Neural cell (in vitro differentiated cells): Measurements from ENCODE around the gene GNB2.

Source experiments
- CTCF ChIP-seq: fragments of 450-650 bp; IDR thresholded peaks from 2 replicates; pipeline ENCODE4 v1.5.1; 2014; ENCODE audit warnings: antibody characterized with exemption, mild to moderate bottlenecking, moderate library complexity; ENCODE audit not compliant: poor library complexity, severe bottlenecking
- EZH2 ChIP-seq: fragments of 200-600, 300-800 bp; shearing (Covaris generic), sonication (generic); IDR thresholded peaks from 2 replicates; pipeline ENCODE4 v1.6.1; 2014; ENCODE audit warnings: antibody characterized with exemption, low read length, borderline replicate concordance, mild to moderate bottlenecking; ENCODE audit not compliant: insufficient read depth, poor library complexity, severe bottlenecking
- SMC3 ChIP-seq: fragments of 450-650 bp; conservative IDR thresholded peaks from 2 replicates; pipeline ENCODE4 v1.6.1; 2014; ENCODE audit warnings: antibody characterized with exemption, mild to moderate bottlenecking, moderate library complexity; ENCODE audit not compliant: poor library complexity

- TF ChIP-seq CTCF: no peak
- no peak for TF ChIP-seq SMC3
- no peak for TF ChIP-seq EZH2
Measured at GRCh38 chr7:100674411-100675104, 1.0 kb downstream of the GNB2 start.
